ENCODE data around the gene MAPK11. TPM values are rescaled to one million over a fixed set of nuclear protein-coding genes. Genes with fewer than 3 reads are reported as not detected.

MAPK11 gene
- total and polyA plus RNA-seq, 2 donors from 2014 or later: 11.4 to 18.3 TPM

- DNase-seq (no peak), FAIRE-seq (no peak)
- H3K9me3 ChIP-seq (ENCODE audit: control insufficient read depth in 2 of 3, insufficient read depth in 1 of 3, low read length in 3 of 3): no peaks in the 10 kb centered on the region
- TF ChIP-seq CTCF (IDR thresholded peaks at IDR 0.05; ENCODE audit: borderline replicate concordance, extremely low read depth, insufficient read depth): no peak
- H3K27me3 ChIP-seq (ENCODE audit: control insufficient read depth, insufficient read depth, low read length): no peaks in the 10 kb centered on the region
- H3K36me3 ChIP-seq (ENCODE audit: control insufficient read depth in 2 of 3, insufficient read depth in 3 of 3, low read length in 3 of 3): no peaks in the 10 kb centered on the region
- intact Hi-C loops (cut with DNase I): no loop called here
- H3K9ac ChIP-seq (ENCODE audit: low read length in 3 of 3): no peak overlapping the region
- no peak overlapping the region for H3K4me3 ChIP-seq (ENCODE audit: low read length in 3 of 3)
- peaks cover 0 to 6% (median 3%) of the 10 kb centered on the region in 3 donors for H3K4me1 ChIP-seq (ENCODE audit: control insufficient read depth in 2 of 3, insufficient read depth in 2 of 3, low read depth in 1 of 3, low read length in 3 of 3)
- H3K27ac ChIP-seq (ENCODE audit: low read depth in 2 of 2, low read length in 2 of 2): no peak overlapping the region
Observed at GRCh38 chr22:50256258-50256862, 13.8 kb downstream of the MAPK11 start.

GRCh38 chr22:50255607-50256006 lies 14.6 kb downstream of the MAPK11 start:
- Histone ChIP-seq H3K9ac (ENCODE audit: low read length in 3 of 3) (no peak overlapping the region), H3K4me3 (ENCODE audit: low read length in 3 of 3) (no peak overlapping the region), H3K27ac (ENCODE audit: low read depth in 2 of 2, low read length in 2 of 2) (no peak overlapping the region), H3K4me1 (ENCODE audit: control insufficient read depth in 2 of 3, insufficient read depth in 2 of 3, low read depth in 1 of 3, low read length in 3 of 3) (peaks cover 0 to 6% (median 5%) of the 10 kb centered on the region in 3 donors), H3K27me3 (ENCODE audit: control insufficient read depth, insufficient read depth, low read length) (no peaks in the 10 kb centered on the region), H3K36me3 (ENCODE audit: control insufficient read depth in 2 of 3, insufficient read depth in 3 of 3, low read length in 3 of 3) (no peaks in the 10 kb centered on the region), H3K9me3 (ENCODE audit: control insufficient read depth in 2 of 3, insufficient read depth in 1 of 3, low read length in 3 of 3) (no peaks in the 10 kb centered on the region)
- intact Hi-C loops (cut with DNase I): no loop called here
- FAIRE-seq: no peak
- no peak for TF ChIP-seq CTCF (IDR thresholded peaks at IDR 0.05; ENCODE audit: borderline replicate concordance, extremely low read depth, insufficient read depth)
- DNase-seq: peak in 1 of 5 donors; percentile 34

GRCh38 chr22:50255099-50255498 lies 15.1 kb downstream of the MAPK11 start:
- Histone ChIP-seq H3K27me3 (ENCODE audit: control insufficient read depth, insufficient read depth, low read length) (no peaks in the 10 kb centered on the region), H3K9me3 (ENCODE audit: control insufficient read depth in 2 of 3, insufficient read depth in 1 of 3, low read length in 3 of 3) (no peaks in the 10 kb centered on the region), H3K4me3 (ENCODE audit: low read length in 3 of 3) (no peak overlapping the region), H3K27ac (ENCODE audit: low read depth in 2 of 2, low read length in 2 of 2) (no peak overlapping the region), H3K4me1 (ENCODE audit: control insufficient read depth in 2 of 3, insufficient read depth in 2 of 3, low read depth in 1 of 3, low read length in 3 of 3) (peaks cover 0 to 11% (median 10%) of the 10 kb centered on the region in 3 donors), H3K9ac (ENCODE audit: low read length in 3 of 3) (no peak overlapping the region), H3K36me3 (ENCODE audit: control insufficient read depth in 2 of 3, insufficient read depth in 3 of 3, low read length in 3 of 3) (no peaks in the 10 kb centered on the region)
- DNase-seq (peak in 1 of 5 donors; percentile 41), FAIRE-seq (no peak)
- no peak for TF ChIP-seq CTCF (IDR thresholded peaks at IDR 0.05; ENCODE audit: borderline replicate concordance, extremely low read depth, insufficient read depth)
- intact Hi-C loops (cut with DNase I): no loop called here

- no peak for FAIRE-seq
- Histone ChIP-seq H3K27me3 (ENCODE audit: control insufficient read depth, insufficient read depth, low read length) (no peaks in the 10 kb centered on the region), H3K4me1 (ENCODE audit: control insufficient read depth in 2 of 3, insufficient read depth in 2 of 3, low read depth in 1 of 3, low read length in 3 of 3) (peaks cover 0 to 16% (median 12%) of the 10 kb centered on the region in 3 donors), H3K27ac (ENCODE audit: low read depth in 2 of 2, low read length in 2 of 2) (no peak overlapping the region), H3K36me3 (ENCODE audit: control insufficient read depth in 2 of 3, insufficient read depth in 3 of 3, low read length in 3 of 3) (no peaks in the 10 kb centered on the region), H3K4me3 (ENCODE audit: low read length in 3 of 3) (no peak overlapping the region), H3K9me3 (ENCODE audit: control insufficient read depth in 2 of 3, insufficient read depth in 1 of 3, low read length in 3 of 3) (no peaks in the 10 kb centered on the region), H3K9ac (ENCODE audit: low read length in 3 of 3) (no peak overlapping the region)
- TF ChIP-seq CTCF (IDR thresholded peaks at IDR 0.05; ENCODE audit: borderline replicate concordance, extremely low read depth, insufficient read depth): no peak
- peak in 1 of 5 donors; percentile 28 for DNase-seq
- intact Hi-C loops (cut with DNase I): no loop called here
Observed at GRCh38 chr22:50253941-50254340, 16.2 kb downstream of the MAPK11 start.

Data from kidney (tissue), 14 donors.